ENCODE measurements around the gene SKIDA1.

- TF ChIP-seq CTCF (IDR thresholded peaks at IDR 0.05; ENCODE audit: low read depth, low read length, missing input control) (no peak), ATF3 (IDR thresholded peaks at IDR 0.05) (no peak)
- TF ChIP-seq, protein P1, sequence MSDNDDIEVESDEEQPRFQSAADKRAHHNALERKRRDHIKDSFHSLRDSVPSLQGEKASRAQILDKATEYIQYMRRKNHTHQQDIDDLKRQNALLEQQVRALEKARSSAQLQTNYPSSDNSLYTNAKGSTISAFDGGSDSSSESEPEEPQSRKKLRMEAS (IDR thresholded peaks at IDR 0.05), result no peak
- TF ChIP-seq, protein P2, sequence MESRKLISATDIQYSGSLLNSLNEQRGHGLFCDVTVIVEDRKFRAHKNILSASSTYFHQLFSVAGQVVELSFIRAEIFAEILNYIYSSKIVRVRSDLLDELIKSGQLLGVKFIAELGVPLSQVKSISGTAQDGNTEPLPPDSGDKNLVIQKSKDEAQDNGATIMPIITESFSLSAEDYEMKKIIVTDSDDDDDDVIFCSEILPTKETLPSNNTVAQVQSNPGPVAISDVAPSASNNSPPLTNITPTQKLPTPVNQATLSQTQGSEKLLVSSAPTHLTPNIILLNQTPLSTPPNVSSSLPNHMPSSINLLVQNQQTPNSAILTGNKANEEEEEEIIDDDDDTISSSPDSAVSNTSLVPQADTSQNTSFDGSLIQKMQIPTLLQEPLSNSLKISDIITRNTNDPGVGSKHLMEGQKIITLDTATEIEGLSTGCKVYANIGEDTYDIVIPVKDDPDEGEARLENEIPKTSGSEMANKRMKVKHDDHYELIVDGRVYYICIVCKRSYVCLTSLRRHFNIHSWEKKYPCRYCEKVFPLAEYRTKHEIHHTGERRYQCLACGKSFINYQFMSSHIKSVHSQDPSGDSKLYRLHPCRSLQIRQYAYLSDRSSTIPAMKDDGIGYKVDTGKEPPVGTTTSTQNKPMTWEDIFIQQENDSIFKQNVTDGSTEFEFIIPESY (IDR thresholded peaks at IDR 0.05), result peak; percentile 7
Measured at GRCh38 chr10:21511095-21511570, 14.3 kb downstream of the SKIDA1 start.

Measured in liver (tissue), 3 donors.